K562 treated with DMSO at 1 percent for 48 hours (cell line): Measurements from ENCODE around the gene PTF1A. TPM values are rescaled to one million over a fixed set of nuclear protein-coding genes. Genes with fewer than 3 reads are reported as not detected.

Source experiments
- total RNA-seq: library from RNA; unstranded; fragments of 300-600 nt; gene quantifications from 2 replicates; pipeline ENCODE4 v1.2.3, GENCODE V29; 2022; ENCODE audit warnings: low replicate concordance; ENCODE audit errors: extremely low read depth

PTF1A gene, protein sequence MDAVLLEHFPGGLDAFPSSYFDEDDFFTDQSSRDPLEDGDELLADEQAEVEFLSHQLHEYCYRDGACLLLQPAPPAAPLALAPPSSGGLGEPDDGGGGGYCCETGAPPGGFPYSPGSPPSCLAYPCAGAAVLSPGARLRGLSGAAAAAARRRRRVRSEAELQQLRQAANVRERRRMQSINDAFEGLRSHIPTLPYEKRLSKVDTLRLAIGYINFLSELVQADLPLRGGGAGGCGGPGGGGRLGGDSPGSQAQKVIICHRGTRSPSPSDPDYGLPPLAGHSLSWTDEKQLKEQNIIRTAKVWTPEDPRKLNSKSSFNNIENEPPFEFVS
- total RNA-seq, result not detected in 2 replicates

DNA sequence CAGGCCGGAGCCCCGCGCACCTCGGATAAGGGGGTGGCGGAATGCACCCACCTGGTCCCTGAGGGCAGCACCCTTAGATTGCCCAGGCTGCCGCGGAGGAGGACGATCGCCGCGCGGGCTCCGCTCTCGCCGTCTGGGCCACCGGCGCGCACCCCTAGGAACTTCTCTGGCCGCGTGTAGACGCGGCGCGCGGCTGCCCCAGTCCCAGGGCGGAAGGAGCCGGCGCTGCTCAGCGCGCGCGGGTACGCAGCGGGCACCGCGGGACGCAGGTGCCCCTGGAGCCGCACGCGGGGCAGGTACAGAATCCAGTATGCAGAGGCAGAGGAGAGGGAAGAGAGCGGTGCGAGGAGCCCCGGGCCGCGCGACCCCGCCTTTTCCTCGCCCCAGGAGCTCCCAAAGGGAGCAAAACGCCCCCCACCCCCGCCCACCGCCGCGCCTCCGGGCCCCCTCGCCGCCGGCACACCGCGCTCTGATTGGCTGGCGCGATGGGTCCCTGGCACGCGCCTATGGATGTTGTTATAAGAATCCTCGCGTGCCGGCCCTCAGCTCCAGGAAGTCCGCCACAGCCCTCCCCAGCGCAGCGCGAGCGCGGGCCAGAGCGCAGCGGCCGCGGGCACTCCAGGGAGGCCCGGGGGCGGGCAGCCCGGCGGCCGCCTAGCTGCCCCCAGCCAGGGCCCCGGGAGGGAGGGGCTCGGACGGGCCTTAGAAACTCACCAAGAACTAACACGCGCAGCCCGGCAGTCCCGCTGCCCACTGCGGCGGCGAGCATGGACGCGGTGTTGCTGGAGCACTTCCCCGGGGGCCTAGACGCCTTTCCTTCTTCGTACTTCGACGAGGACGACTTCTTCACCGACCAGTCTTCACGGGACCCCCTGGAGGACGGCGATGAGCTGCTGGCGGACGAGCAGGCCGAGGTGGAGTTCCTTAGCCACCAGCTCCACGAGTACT is at the start of gene PTF1A:
Gene PTF1A, plus strand, starts transcription at position 549 of the 948 bp plus-strand sequence. Its CDS starts 219 bp downstream, at position 768.

Other genes starting within 250 kb of the PTF1A start
- not detected in 2 replicates for gene MSRB2, start 96.7 kb upstream of the PTF1A start, total RNA-seq
- gene C10orf67, start 152.5 kb downstream of the PTF1A start, total RNA-seq, result not detected in 2 replicates
- gene OTUD1, start 246.8 kb downstream of the PTF1A start, total RNA-seq, result not detected in 2 replicates